Body of pancreas (tissue), 4 donors: Measurements from ENCODE around the gene PPP2R2B. TPM values are rescaled to one million over a fixed set of nuclear protein-coding genes. Genes with fewer than 3 reads are reported as not detected.

Experiments
- ATAC-seq: fragments of 150-250 bp; one replicate; pipeline ENCODE4 v1.9.1; 2016
- DNase-seq, 4 donors: peaks; one replicate each; pipeline ENCODE4 v3.0.0-alpha.2; 2019
- H3K27ac ChIP-seq, 4 donors: fragments of 200-600 bp; sonication (generic); 1 replicate in 3 of 4; 2 replicates in 1 of 4; pipeline versions ENCODE4 v1.5.1 to v1.6.1; 2016 to 2019; ENCODE audit warnings: mild to moderate bottlenecking in 1 of 4, mixed read lengths in 1 of 4, moderate library complexity in 1 of 4
- H3K27me3 ChIP-seq, 2 donors: fragments of 200-600 bp; sonication (generic); one replicate each; pipeline ENCODE4 v1.6.0; 2016; ENCODE audit warnings: mild to moderate bottlenecking in 1 of 2
- H3K36me3 ChIP-seq, 2 donors: fragments of 200-600 bp; sonication (generic); replicated peaks in 1 of 2; 2 replicates each; pipeline ENCODE4 v1.5.1; 2016; ENCODE audit warnings: low read depth in 2 of 2; ENCODE audit not compliant: insufficient read depth in 1 of 2
- H3K4me1 ChIP-seq: fragments of 200-600 bp; sonication (generic); one replicate; pipeline ENCODE4 v1.6.0; 2016
- H3K4me3 ChIP-seq, 2 donors: fragments of 200-600 bp; sonication (generic); 1 replicate in 1 of 2; 2 replicates in 1 of 2; pipeline ENCODE4 v1.5.1; 2016 to 2019
- H3K9me3 ChIP-seq, 3 donors: fragments of 200-600 bp; sonication (generic); 1 replicate in 2 of 3; 2 replicates in 1 of 3; pipeline ENCODE4 v1.5.1; 2016
- POLR2A ChIP-seq, 3 donors: fragments of 450-650 bp; IDR thresholded peaks; one replicate each; pipeline ENCODE4 v1.6.1; 2016; ENCODE audit warnings: antibody characterized with exemption in 3 of 3, mild to moderate bottlenecking in 2 of 3
- WGBS, 2 donors: methylation state at CpG; one replicate each; pipeline ENCODE4 v1.1.5; 2017; 5-methylcytosine and 5-hydroxymethylcytosine counted together
- intact Hi-C: fragments of 100-400 bp; cut with DNase I; formaldehyde crosslinking; loops from one replicate; pipeline ENCODE4 v1.15.1; 2023
- total RNA-seq, 2 donors: library from RNA; depleted of rRNA; stranded (reverse); fragments of >200 nt; gene quantifications; one replicate each; pipeline ENCODE4 v1.1.0, GENCODE V29; 2016
- TF ChIP-seq, protein P1 (sequence below), 7 experiments: fragments of 450-650 bp in 4 of 7; fragments of 200-600 bp in 3 of 7; sonication (generic) in 3 of 7; IDR thresholded peaks; one replicate each; pipeline ENCODE4 v1.5.1; 2016 to 2019; ENCODE audit warnings: antibody characterized with exemption in 7 of 7

The PPP2R2B gene
- total RNA-seq, 2 donors from 2014 or later: 0.26 TPM; not detected in 1

DNA sequence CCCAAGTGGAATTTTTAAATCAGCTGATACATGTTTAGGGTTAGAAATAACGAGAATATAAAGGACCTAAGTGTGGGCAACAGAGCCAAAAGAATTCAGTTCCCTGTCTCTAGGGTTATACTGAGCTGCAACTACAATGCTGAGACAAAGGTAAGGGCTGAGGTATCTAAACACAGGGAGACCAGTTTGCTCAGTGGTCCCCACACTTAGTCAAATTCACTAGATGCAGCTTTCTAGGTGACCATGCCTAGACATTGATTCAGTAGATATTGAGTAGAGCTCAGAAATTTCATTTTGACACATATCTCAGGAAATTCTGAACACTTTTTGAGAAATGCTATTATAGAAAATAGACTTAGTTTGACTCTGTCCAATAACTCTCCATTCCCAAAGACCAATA, 84.8 kb downstream of the PPP2R2B start:
- Histone ChIP-seq H3K9me3 (no peaks in the 10 kb centered on the region), H3K36me3 (no peaks in the 10 kb centered on the region), H3K4me3 (no peak overlapping the region), H3K4me1 (no peaks in the 10 kb centered on the region), H3K27me3 (no peaks in the 10 kb centered on the region), H3K27ac (no peak overlapping the region)
- DNase-seq: no peak
- TF ChIP-seq, protein P1, sequence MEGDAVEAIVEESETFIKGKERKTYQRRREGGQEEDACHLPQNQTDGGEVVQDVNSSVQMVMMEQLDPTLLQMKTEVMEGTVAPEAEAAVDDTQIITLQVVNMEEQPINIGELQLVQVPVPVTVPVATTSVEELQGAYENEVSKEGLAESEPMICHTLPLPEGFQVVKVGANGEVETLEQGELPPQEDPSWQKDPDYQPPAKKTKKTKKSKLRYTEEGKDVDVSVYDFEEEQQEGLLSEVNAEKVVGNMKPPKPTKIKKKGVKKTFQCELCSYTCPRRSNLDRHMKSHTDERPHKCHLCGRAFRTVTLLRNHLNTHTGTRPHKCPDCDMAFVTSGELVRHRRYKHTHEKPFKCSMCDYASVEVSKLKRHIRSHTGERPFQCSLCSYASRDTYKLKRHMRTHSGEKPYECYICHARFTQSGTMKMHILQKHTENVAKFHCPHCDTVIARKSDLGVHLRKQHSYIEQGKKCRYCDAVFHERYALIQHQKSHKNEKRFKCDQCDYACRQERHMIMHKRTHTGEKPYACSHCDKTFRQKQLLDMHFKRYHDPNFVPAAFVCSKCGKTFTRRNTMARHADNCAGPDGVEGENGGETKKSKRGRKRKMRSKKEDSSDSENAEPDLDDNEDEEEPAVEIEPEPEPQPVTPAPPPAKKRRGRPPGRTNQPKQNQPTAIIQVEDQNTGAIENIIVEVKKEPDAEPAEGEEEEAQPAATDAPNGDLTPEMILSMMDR (IDR thresholded peaks at IDR 0.05): no peak
- TF ChIP-seq POLR2A (IDR thresholded peaks at IDR 0.05): no peak
- no peak for ATAC-seq
- WGBS, 2 donors: 52 to 60% methylated on average over 1 of the region's 1 CpG
- intact Hi-C loops: no loop called here

DNA sequence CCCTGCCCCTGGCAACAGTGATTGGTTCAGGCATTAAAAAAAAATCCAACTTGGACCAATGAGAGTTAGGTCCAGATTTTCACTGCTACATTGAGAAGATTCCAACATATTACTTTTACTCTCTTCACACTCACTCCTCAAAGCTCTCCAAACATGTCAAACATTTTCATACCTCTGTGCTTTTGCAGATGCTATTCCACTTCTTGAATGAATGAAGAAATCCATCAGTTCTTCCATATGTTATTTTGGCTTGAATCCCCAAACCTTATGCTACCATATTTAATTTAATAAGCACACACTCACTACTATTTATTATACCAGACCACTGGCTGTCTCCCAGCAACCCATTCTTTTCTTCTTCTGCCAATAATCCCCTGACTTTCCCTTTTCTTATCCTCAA, 87.1 kb downstream of the PPP2R2B start:
- Histone ChIP-seq H3K27me3 (no peaks in the 10 kb centered on the region), H3K9me3 (no peaks in the 10 kb centered on the region), H3K27ac (no peak overlapping the region), H3K4me3 (no peak overlapping the region), H3K4me1 (no peaks in the 10 kb centered on the region), H3K36me3 (no peaks in the 10 kb centered on the region)
- TF ChIP-seq, protein P1 (IDR thresholded peaks at IDR 0.05): no peak
- TF ChIP-seq POLR2A (IDR thresholded peaks at IDR 0.05): no peak
- no peak for DNase-seq
- ATAC-seq: no peak
- intact Hi-C loops: no loop called here

DNA sequence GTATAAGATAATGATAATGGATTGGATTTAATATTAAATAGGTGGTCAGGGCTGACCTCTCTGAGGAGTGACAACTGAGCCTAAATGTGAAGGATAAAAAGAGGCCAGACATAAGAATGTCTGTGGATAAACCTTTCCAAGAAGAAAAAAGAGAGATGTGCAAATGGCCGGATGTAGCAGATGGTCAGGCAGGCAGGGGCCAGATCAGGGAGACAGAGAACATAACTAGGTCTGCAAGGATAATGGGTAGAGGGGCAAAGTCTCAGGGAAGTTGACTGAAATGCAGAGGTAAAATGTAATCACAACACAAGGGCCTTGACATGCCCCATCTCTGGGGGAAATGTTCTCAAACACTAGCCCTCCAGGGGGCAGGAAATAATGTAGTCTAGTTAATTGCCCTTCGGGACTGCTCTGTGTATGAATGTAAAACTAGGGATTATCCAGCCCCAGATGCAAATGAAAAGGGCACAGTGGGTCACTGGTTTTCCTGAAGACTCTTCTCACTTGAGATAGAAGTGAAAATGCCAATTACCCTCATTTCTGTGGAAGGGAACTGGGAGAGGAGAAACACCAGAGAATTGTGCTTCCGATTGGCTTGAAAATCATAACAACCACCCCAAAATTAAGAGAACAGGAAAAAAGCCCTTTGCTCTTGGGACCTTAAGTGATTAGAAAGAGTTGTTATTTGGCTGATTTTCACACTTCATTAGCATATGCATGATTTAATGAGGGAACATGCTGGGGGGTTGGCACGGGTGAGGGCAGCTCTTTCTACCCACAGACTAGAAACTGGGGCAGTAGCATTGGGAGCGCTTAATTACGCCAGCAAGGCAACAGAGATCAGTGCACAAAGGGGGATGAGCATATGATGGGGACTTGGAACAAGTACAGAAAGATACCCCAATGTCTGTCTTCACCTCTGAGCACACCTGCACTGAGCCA, 88.6 kb downstream of the PPP2R2B start:
- 67 to 70% methylated on average over 6 of the region's 6 CpGs for WGBS, 2 donors
- TF ChIP-seq, protein P1 (IDR thresholded peaks at IDR 0.05): no peak
- TF ChIP-seq POLR2A (IDR thresholded peaks at IDR 0.05): no peak
- ATAC-seq: no peak

DNA sequence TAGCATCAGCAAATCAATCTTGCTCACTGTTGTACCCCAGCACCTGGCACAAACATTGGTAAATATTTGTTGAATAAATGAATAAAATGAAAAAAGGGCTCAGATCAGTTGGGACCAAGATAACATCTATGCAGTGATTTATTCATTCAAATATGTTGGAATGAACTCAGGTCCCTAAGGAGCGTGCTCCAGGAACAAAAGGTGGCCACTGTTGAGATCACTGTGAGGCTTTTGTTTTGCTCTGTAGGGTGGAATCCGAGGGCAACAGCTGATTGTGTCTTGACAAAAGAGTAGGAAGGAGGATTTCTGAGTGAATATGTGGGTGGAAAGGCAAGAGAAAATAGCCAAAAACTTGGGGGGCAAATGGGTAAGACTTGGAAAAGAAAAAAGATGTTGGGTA, 89.7 kb downstream of the PPP2R2B start:
- 31 to 44% methylated on average over 2 of the region's 2 CpGs for WGBS, 2 donors
- intact Hi-C loops: no loop called here

More for the DNA sequence above, 88.6 kb downstream of the PPP2R2B start:
- Histone ChIP-seq H3K27ac (no peak overlapping the region), H3K4me1 (no peaks in the 10 kb centered on the region), H3K36me3 (no peaks in the 10 kb centered on the region), H3K27me3 (no peaks in the 10 kb centered on the region), H3K4me3 (no peak overlapping the region), H3K9me3 (no peaks in the 10 kb centered on the region)
- DNase-seq: no peak
- intact Hi-C loops: no loop called here

More for the DNA sequence above, 89.7 kb downstream of the PPP2R2B start:
- H3K4me1 ChIP-seq: no peaks in the 10 kb centered on the region
- DNase-seq: no peak
- no peaks in the 10 kb centered on the region for H3K9me3 ChIP-seq
- ATAC-seq: no peak
- TF ChIP-seq, protein P1 (IDR thresholded peaks at IDR 0.05): no peak
- TF ChIP-seq POLR2A (IDR thresholded peaks at IDR 0.05): no peak
- no peak overlapping the region for H3K27ac ChIP-seq
- no peaks in the 10 kb centered on the region for H3K27me3 ChIP-seq
- no peaks in the 10 kb centered on the region for H3K36me3 ChIP-seq
- no peak overlapping the region for H3K4me3 ChIP-seq
